ENCODE data around the gene RUBCN. TPM values are rescaled to one million over a fixed set of nuclear protein-coding genes. Genes with fewer than 3 reads are reported as not detected.

Gene RUBCN
- total and polyA plus RNA-seq, 10 of the 15 experiments (the other 5 are each of a cell fraction or from before 2014, with no cell fraction given) = 15.5 to 79.9 (median 40.4) TPM

- peak; percentile 92 for TF ChIP-seq RELB (IDR thresholded peaks at IDR 0.05; ENCODE audit: low read depth)
- no peak for TF ChIP-seq WRNIP1 (IDR thresholded peaks at IDR 0.05; ENCODE audit: borderline replicate concordance, low read depth, low read length)
- TF ChIP-seq HDAC2 (IDR thresholded peaks at IDR 0.05) = no peak
- peak; percentile 55; the same call in 1 of the 2 replicates for TF ChIP-seq JUND (IDR thresholded peaks at IDR 0.05; ENCODE audit: low read depth, low read length)
- TF ChIP-seq BCL11A (IDR thresholded peaks at IDR 0.05; ENCODE audit: low read depth, low read length) = peak; percentile 97
- TF ChIP-seq MYB (IDR thresholded peaks at IDR 0.05; ENCODE audit: borderline replicate concordance, low read depth, low read length) = 0 out of 2 replicates have a peak, but pooled peaks have one; percentile 14
- no peak for TF ChIP-seq NFYA (IDR thresholded peaks at IDR 0.05; ENCODE audit: borderline replicate concordance, low read depth, low read length)
- TF ChIP-seq ZNF592 (IDR thresholded peaks at IDR 0.05) = peak; percentile 92
- TF ChIP-seq RAD51 (IDR thresholded peaks at IDR 0.05) = peak; percentile 34; the same call in 1 of the 2 replicates
- peak; percentile 96 for TF ChIP-seq DPF2 (IDR thresholded peaks at IDR 0.05)
- no peak for TF ChIP-seq ZZZ3 (IDR thresholded peaks at IDR 0.05; ENCODE audit: control insufficient read depth, insufficient read length, low read depth)
- TF ChIP-seq POLR2AphosphoS5 (IDR thresholded peaks at IDR 0.05; ENCODE audit: low read length) = peak; percentile 92
- 0 out of 2 replicates have a peak, but pooled peaks have one; percentile 30 for TF ChIP-seq PKNOX1 (IDR thresholded peaks at IDR 0.05)
- peak; percentile 55; the same call in 1 of the 2 replicates for TF ChIP-seq YY1 (IDR thresholded peaks at IDR 0.05; ENCODE audit: low read depth, low read length)
- TF ChIP-seq LARP7 (IDR thresholded peaks at IDR 0.05) = no peak
- TF ChIP-seq IRF4 (IDR thresholded peaks at IDR 0.05; ENCODE audit: low read depth, low read length) = peak; percentile 92
- TF ChIP-seq BMI1 (IDR thresholded peaks at IDR 0.05; ENCODE audit: borderline replicate concordance) = peak; percentile 82
- TF ChIP-seq EZH2 (IDR thresholded peaks at IDR 0.05; ENCODE audit: borderline replicate concordance, control insufficient read depth, low read depth, low read length) = no peak
- TF ChIP-seq EGR1 (IDR thresholded peaks at IDR 0.05; ENCODE audit: borderline replicate concordance in 1 of 2, low read depth in 2 of 2, low read length in 2 of 2) = 0 out of 3 replicates have a peak, but pooled peaks of 1 of the 2 experiments have one; percentile 40
- 0 out of 2 replicates have a peak, but pooled peaks have one; percentile 39 for TF ChIP-seq POLR2AphosphoS2 (IDR thresholded peaks at IDR 0.05; ENCODE audit: low read depth, low read length)
- no peak for TF ChIP-seq E4F1 (IDR thresholded peaks at IDR 0.05; ENCODE audit: borderline replicate concordance, partially characterized antibody)
These were observed 24.6 kb downstream of the RUBCN start (continued) for GRCh38 chr3:197711973-197712707.

Data from GM12878 (cell line).